Right cardiac atrium (tissue), 5 donors: ENCODE results near the gene ARHGAP6. TPM values are rescaled to one million over a fixed set of nuclear protein-coding genes. Genes with fewer than 3 reads are reported as not detected.
"Not testable (repeated sequence)": the region's sequence is repeated elsewhere in the genome, so short reads cannot be mapped to it uniquely, and the experiment has no call there.

Experiments used
- ATAC-seq, 2 donors: fragments of 200-7000 bp; cut with Tn5 transposase; one replicate each; pipeline versions ENCODE4 v1.8.0 to v1.9.1; 2020; ENCODE audit warnings: moderate library complexity in 2 of 2, mild to moderate bottlenecking in 1 of 2
- DNase-seq, 3 donors: peaks; one replicate each; pipeline ENCODE4 v3.0.0-alpha.2; 2020
- H3K27ac ChIP-seq: one replicate; pipeline ENCODE4 v1.5.1; 2013; ENCODE audit warnings: mild to moderate bottlenecking, low read length, control low read depth, moderate library complexity
- H3K27me3 ChIP-seq: one replicate; pipeline ENCODE4 v1.6.1; 2013; ENCODE audit not compliant: control insufficient read depth, insufficient read depth
- H3K4me1 ChIP-seq: one replicate; pipeline ENCODE4 v1.6.1; 2013; ENCODE audit warnings: low read length; ENCODE audit not compliant: control insufficient read depth, insufficient read depth
- H3K4me3 ChIP-seq: one replicate; pipeline ENCODE4 v1.5.1; 2013; ENCODE audit warnings: low read length, control low read depth
- H3K9me3 ChIP-seq: one replicate; pipeline ENCODE4 v1.6.1; 2013; ENCODE audit warnings: low read length; ENCODE audit not compliant: control insufficient read depth
- WGBS: extraction: QIAGEN DNeasy Blood & Tissue Kit; methylation state at CpG from one replicate; pipeline ENCODE4 v1.1.7; 2013; 5-methylcytosine and 5-hydroxymethylcytosine counted together
- intact Hi-C, 4 donors: fragments of 100-400 bp; cut with DNase I; formaldehyde crosslinking; loops; one replicate each; pipeline versions ENCODE4 v1.11.0 to v1.14.0; 2022 to 2023
- polyA plus RNA-seq: library from polyadenylated mRNA; stranded (reverse); fragments of 200-250 nt; gene quantifications from one replicate; pipeline ENCODE4 v1.2.3, GENCODE V29; 2013
- total RNA-seq, 4 donors: library from RNA; stranded (reverse); fragmentation: NEBNext Ultra II Directional; extraction: Animal tissue kit (Norgen Biotek cat#: 25700); gene quantifications; one replicate each; pipeline ENCODE4 v1.2.1, GENCODE V29; 2021
- donor health status: healthy with polysubstance abuse.
- donor health status: DM: no; HTN: yes; CAD: no.
- donor health status: DM: no; HTN: no; CAD: no.
- donor health status: DM: no; HTN: yes; CAD: no; lungs with severe emphysema.
- donor health status: DM: yes; HTN: yes; CAD: no.

ARHGAP6 gene
- total and polyA plus RNA-seq, 5 donors = 2.3 to 4.5 (median 3.1) TPM

DNA sequence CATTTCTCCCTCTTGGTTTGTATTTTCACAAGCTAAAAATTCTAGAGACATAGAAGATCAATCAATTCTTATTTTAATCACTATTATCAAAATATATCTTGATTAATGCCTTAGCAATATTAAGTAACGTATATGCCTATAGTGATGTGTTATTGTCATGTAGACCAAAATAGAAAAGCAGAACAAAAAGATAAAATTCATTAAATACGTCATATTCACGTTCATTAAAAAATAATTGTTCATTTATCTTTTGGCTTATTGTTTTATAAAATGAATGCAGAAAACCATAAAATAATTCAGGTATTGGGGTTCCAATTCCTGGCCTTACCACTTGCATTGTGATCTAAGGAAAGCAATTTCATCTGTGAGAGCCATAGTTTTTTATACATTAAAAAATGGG is 300.3 kb downstream of the ARHGAP6 start:
- no peaks in the 10 kb centered on the region for H3K27me3 ChIP-seq
- WGBS = 96% methylated on average over 3 of the region's 3 CpGs
- DNase-seq (no peak), ATAC-seq (no peak)
- H3K27ac ChIP-seq = no peak overlapping the region
- intact Hi-C loops = no loop called here
- H3K9me3 ChIP-seq = no peaks in the 10 kb centered on the region
- H3K4me1 ChIP-seq = peaks cover 2% of the 10 kb centered on the region
- no peak overlapping the region for H3K4me3 ChIP-seq

- intact Hi-C loops = no loop called here
- ATAC-seq (no peak), DNase-seq (no peak)
- Histone ChIP-seq H3K9me3 (no peaks in the 10 kb centered on the region), H3K27me3 (no peaks in the 10 kb centered on the region), H3K27ac (no peak overlapping the region), H3K4me3 (no peak overlapping the region), H3K4me1 (peaks cover 2% of the 10 kb centered on the region)
- 91% methylated on average over 3 of the region's 3 CpGs for WGBS
Measured at GRCh38 chrX:11364835-11365234, 300.9 kb downstream of the ARHGAP6 start.

GRCh38 chrX:11363825-11364224 is 301.9 kb downstream of the ARHGAP6 start:
- ATAC-seq, H3K27ac ChIP-seq, H3K9me3 ChIP-seq, DNase-seq, H3K4me3 ChIP-seq, intact Hi-C loops, H3K4me1 ChIP-seq, H3K27me3 ChIP-seq: not testable (repeated sequence)
- 95% methylated on average over 1 of the region's 1 CpG for WGBS

DNA sequence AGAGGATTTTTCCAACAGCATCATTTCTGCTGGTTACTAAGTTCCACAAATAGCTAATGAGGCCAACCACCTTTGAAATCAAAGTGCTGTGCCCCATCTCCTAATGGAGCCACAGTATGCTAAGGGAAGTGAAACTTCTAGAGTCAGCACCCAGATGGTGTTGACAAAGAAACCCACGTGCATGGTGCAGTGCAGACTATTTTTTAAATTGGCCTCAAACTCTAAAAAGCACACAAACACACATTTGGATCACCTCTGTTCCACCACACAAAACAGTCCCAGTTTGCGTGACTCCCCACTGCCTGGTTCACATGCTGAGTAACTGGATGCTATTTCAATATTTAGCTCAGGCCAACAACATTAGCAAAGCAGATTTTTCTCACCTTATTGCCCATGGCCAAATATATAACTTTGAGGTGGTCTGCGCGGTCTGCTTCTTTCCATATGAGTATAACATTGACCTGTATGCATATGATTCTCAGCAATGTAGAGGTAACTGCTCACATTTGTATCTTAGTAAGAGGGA is 302.6 kb downstream of the ARHGAP6 start:
- no peak overlapping the region for H3K4me3 ChIP-seq
- peaks cover 2% of the 10 kb centered on the region for H3K4me1 ChIP-seq
- H3K27me3 ChIP-seq = no peaks in the 10 kb centered on the region
- no peaks in the 10 kb centered on the region for H3K9me3 ChIP-seq
- no peak for ATAC-seq
- intact Hi-C loops = no loop called here
- no peak for DNase-seq
- WGBS = 81% methylated on average over 4 of the region's 4 CpGs
- no peak overlapping the region for H3K27ac ChIP-seq

DNA sequence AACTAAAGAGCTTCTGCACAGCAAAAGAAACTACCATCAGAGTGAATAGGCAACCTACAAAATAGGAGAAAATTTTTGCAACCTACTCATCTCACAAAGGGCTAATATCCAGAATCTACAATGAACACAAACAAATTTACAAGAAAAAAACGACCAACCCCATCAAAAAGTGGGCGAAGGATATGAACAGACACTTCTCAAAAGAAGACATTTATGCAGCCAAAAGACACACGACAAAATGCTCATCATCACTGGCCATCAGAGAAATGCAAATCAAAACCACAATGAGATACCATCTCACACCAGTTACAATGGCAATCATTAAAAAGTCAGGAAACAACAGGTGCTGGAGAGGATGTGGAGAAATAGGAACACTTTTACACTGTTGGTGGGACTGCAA is 304.1 kb downstream of the ARHGAP6 start:
- H3K27ac ChIP-seq, intact Hi-C loops, H3K4me1 ChIP-seq, H3K9me3 ChIP-seq, H3K4me3 ChIP-seq, ATAC-seq, DNase-seq, H3K27me3 ChIP-seq: not testable (repeated sequence)
- WGBS = 89% methylated on average over 3 of the region's 3 CpGs

DNA sequence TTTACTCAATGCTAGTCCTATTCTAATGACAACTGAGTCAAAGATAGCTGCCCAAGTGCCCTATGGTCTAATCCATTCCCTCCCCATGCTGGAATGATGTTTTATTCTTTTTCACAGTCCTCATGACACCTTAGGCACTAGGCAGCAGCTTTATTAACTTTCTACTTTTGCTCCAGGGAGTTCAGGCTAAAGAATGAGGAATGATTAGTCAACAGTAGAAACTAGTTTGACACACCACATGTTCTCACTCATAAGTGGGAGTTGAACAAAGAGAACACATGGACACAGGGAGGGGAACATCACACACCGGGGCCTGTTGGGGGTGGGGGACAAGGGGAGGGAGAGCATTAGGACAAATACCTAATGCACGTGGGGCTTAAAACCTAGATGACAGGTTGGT is 309.8 kb downstream of the ARHGAP6 start:
- DNase-seq, intact Hi-C loops, ATAC-seq, H3K27ac ChIP-seq, H3K9me3 ChIP-seq, H3K27me3 ChIP-seq, H3K4me1 ChIP-seq, H3K4me3 ChIP-seq: not testable (repeated sequence)
- WGBS = 78% methylated on average over 2 of the region's 2 CpGs

- DNase-seq (no peak), ATAC-seq (no peak)
- 86% methylated on average over 4 of the region's 4 CpGs for WGBS
- no peaks in the 10 kb centered on the region for H3K4me1 ChIP-seq
- intact Hi-C loops = no loop called here
- H3K4me3 ChIP-seq = no peak overlapping the region
- H3K27me3 ChIP-seq = no peaks in the 10 kb centered on the region
- no peaks in the 10 kb centered on the region for H3K9me3 ChIP-seq
- no peak overlapping the region for H3K27ac ChIP-seq
Measured at GRCh38 chrX:11355259-11355909, 310.3 kb downstream of the ARHGAP6 start.

GRCh38 chrX:11352296-11352741 is 313.4 kb downstream of the ARHGAP6 start:
- Histone ChIP-seq H3K4me3 (no peak overlapping the region), H3K4me1 (no peaks in the 10 kb centered on the region), H3K27ac (no peak overlapping the region), H3K27me3 (no peaks in the 10 kb centered on the region), H3K9me3 (no peaks in the 10 kb centered on the region)
- DNase-seq (no peak), ATAC-seq (no peak)
- 85% methylated on average over 1 of the region's 1 CpG for WGBS
- intact Hi-C loops = no loop called here

- ATAC-seq = peak; percentile 91 to 92
- peak; percentile 63 to 80 (median 76) for DNase-seq
- Histone ChIP-seq H3K9me3 (no peaks in the 10 kb centered on the region), H3K27ac (peak overlapping the region; percentile 80), H3K4me1 (no peaks in the 10 kb centered on the region), H3K4me3 (peak overlapping the region; percentile 18), H3K27me3 (no peaks in the 10 kb centered on the region)
- 40% methylated on average over 11 of the region's 11 CpGs for WGBS
- intact Hi-C loops = no loop called here
Measured at GRCh38 chrX:11351375-11352295, 314.1 kb downstream of the ARHGAP6 start.

DNA sequence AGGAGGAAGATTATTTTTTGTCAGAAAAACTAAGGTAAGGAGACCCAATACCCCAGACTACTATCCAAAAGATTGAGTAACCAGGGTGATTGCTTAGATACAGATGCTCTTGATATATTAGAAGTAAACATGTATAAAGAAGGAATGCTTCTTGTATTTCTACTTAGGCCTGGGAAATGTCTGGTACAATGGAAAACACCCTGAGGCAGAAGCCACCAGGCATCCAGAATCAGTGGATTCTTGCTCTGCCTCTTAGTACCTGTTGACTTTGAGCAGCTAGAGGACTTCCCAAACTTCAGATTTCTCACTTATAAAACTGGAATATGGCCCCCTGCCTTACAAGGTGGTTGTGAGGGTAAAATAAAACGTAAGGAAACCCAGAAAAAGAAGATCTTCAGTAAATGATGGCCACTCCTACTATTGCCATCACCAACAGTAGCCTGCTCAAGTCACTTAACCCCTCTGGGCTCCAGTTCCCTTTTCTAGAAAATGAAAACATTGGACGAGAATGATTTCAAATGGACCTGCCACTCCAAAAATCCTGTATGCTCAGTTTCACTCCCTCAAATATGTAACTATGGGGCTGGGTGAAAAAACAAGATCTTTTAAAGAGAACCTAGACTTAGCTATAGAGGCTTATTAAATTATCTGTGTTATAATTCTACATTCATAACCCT is 315.9 kb downstream of the ARHGAP6 start:
- no peaks in the 10 kb centered on the region for H3K4me1 ChIP-seq
- no peaks in the 10 kb centered on the region for H3K27me3 ChIP-seq
- no peak overlapping the region for H3K27ac ChIP-seq
- DNase-seq (no peak), ATAC-seq (no peak)
- WGBS = 57% methylated on average over 2 of the region's 2 CpGs
- intact Hi-C loops = no loop called here
- H3K9me3 ChIP-seq = no peaks in the 10 kb centered on the region
- no peak overlapping the region for H3K4me3 ChIP-seq

GRCh38 chrX:11349020-11349419 is 316.7 kb downstream of the ARHGAP6 start:
- no peak overlapping the region for H3K4me3 ChIP-seq
- no peaks in the 10 kb centered on the region for H3K4me1 ChIP-seq
- intact Hi-C loops = no loop called here
- no peak for DNase-seq
- H3K9me3 ChIP-seq = no peaks in the 10 kb centered on the region
- H3K27me3 ChIP-seq = no peaks in the 10 kb centered on the region
- WGBS = 93% methylated on average over 1 of the region's 1 CpG
- no peak overlapping the region for H3K27ac ChIP-seq
- ATAC-seq = no peak
